NCI-H2029 treated with DMSO at 0.1 percent for 48 hours (cell line): ENCODE data around the gene SPATA32.

Experiments used
- DNase-seq: peaks from one replicate; lab custom pipeline; 2025; lab: John Stamatoyannopoulos, UW

Gene SPATA32

DNA sequence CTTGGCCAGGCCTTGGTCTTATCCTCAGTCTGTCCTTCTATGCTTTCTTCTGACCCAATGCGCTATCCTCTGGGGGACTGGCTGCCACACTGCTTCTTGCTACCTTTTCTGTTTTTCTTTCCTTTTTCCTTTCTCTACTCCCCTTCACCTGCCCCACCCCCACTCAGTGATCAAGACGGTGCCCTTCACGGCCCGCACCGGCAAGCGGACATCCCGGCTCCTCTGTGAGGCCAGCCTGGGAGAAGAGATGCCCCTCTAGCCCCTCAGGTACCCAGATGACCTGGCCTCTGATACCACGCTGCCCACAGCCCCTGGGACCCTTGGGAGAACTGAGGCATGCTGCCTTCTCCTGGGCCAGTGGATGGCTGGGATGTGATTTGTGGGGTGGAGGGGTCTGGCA, 15.6 kb downstream of the SPATA32 start:
- no peak for DNase-seq

DNA sequence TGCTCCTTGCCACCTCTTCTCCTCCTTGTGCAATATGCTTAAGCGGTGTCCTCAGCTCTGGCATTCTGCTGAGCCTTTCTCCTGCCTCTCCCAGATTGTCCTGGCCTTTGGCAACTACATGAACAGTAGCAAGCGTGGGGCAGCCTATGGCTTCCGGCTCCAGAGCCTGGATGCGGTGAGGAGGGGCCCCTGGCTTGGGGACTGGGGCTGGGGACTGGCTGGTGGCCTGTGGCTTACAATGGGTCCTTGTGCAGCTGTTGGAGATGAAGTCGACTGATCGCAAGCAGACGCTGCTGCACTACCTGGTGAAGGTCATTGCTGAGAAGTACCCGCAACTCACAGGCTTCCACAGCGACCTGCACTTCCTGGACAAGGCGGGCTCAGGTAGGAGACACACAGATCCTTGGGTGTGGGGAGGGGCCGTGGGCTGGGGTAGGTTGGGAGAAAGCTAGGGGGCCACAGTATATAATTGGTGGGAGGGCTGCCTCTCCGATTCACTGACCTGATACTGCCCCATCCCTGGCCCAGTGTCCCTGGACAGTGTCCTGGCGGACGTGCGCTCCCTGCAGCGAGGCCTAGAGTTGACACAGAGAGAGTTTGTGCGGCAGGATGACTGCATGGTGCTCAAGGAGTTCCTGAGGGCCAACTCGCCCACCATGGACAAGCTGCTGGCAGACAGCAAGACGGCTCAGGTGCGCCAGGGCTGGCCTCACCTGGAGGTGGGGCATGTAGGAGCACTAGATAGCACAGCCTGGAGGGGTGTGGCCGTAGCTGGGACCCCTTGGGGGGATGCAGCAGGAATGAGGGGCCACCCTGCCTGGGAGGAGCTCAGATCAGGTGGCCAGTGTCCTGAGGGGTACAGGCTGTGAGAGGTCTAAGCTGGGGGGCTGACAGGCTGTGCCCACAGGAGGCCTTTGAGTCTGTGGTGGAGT, 16.9 kb downstream of the SPATA32 start:
- DNase-seq = no peak

GRCh38 chr17:45243750-45244149, 18.1 kb downstream of the SPATA32 start:
- no peak for DNase-seq

- no peak for DNase-seq
Measured at GRCh38 chr17:45242029-45242414, 19.9 kb downstream of the SPATA32 start.

GRCh38 chr17:45241328-45242028, 20.4 kb downstream of the SPATA32 start:
- DNase-seq = no peak

GRCh38 chr17:45240905-45241327, 21.0 kb downstream of the SPATA32 start:
- no peak for DNase-seq

DNA sequence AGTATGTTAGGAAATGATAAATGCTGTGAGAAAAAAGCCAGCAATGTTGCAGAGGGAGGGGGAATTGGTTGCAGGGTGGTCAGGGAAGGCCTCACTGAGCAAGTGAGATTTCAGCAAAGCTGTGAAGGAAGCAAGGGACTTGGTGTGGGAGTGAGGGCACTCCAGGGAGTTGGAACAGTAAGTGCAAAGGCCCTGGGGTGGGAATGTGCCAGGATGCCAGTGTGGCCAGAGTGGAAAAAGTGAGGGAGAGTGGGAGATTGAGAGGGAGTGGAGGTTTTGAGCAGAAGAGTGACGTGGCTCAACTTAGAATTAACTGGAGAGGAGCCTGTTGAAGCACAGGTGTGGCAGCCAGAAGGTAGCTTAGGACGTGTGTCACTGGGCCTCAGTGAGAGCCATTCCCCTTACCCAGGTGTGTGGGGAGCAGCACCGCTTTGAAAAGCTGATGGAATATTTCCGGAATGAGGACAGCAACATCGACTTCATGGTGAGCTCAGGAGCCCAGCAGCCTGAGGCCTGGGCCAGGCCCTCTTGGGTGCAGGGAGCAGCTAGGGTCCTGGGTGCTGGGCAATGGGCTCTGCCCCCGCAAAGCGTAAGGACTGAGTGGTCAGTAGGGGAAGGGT, 23.6 kb downstream of the SPATA32 start:
- no peak for DNase-seq

DNA sequence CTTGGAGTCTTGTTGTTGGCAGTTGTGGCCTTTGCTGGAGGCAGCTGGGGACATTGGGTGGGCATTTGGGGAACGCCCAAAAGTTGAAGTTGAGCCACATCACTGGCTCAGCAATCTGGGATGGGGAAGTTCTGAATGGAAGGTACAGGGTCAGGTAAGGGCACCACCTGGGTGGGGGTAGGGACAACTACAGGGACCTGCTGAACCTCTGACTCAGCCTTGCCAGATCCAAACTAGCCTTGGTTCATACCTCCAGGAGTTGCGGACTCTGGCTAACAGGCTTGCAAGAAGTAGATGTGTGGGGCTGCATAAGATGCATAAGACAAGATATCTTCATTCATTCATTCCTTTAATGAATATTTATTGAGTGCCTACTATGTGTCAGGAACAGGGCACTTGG, 24.2 kb downstream of the SPATA32 start:
- DNase-seq = no peak

DNA sequence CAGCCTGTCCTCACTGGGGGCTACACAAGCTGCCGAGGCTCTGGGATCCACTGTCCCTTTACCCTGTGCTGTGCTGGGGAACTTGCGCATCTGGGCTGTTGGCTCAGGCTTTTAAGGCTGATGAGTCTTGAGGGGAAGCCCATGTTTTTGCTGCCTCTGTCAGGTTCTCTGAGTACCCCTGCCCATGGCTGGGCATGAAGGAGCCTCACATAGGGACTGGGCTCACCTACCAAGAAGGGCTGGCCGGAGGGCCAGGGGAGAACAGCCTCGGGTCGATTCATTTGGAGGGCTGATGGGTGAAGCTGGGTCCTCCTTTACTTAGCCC, 25.6 kb downstream of the SPATA32 start:
- DNase-seq = no peak

GRCh38 chr17:45235416-45236281, 26.2 kb downstream of the SPATA32 start:
- peak; percentile 14 for DNase-seq

DNA sequence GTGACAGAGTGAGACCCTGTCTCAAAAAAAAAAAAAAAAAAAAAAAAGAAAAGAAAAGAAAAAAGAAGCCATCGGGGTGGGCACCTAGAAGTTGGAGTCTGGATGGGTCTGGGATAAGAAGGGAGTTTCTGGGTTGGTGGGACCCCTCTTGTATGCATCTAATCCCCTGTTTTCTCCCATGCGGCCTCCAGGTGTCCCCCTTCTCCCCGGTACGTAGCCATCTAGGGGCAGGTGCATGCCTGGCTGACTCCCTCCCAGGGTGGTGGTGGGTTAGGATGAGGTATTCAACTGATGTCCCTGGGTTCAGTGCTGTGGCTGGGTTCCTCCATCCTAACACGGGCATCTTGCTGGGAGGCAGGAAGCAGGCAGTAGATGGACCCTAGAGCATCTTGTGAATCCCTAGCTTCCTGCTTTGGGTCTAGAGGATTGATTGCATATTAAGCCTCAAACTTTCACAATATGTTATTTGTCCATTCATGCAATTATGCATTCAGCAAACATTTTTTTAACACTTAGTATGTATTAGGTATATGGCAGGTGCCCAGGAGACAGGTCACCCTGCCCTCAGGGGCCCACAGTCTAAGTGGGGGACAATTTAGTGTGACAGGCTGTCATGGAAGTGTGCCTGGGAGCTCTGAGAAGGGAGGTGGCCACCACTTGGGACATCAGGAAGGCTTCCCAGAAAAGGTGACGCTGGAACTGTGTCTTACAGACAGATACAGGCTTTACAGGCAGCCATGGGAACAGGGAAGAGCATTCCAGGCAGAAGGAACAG, 27.1 kb downstream of the SPATA32 start:
- no peak for DNase-seq

- DNase-seq = no peak
Measured at GRCh38 chr17:45233423-45233924, 28.4 kb downstream of the SPATA32 start.

GRCh38 chr17:45232514-45233422, 29.1 kb downstream of the SPATA32 start:
- no peak for DNase-seq

DNA sequence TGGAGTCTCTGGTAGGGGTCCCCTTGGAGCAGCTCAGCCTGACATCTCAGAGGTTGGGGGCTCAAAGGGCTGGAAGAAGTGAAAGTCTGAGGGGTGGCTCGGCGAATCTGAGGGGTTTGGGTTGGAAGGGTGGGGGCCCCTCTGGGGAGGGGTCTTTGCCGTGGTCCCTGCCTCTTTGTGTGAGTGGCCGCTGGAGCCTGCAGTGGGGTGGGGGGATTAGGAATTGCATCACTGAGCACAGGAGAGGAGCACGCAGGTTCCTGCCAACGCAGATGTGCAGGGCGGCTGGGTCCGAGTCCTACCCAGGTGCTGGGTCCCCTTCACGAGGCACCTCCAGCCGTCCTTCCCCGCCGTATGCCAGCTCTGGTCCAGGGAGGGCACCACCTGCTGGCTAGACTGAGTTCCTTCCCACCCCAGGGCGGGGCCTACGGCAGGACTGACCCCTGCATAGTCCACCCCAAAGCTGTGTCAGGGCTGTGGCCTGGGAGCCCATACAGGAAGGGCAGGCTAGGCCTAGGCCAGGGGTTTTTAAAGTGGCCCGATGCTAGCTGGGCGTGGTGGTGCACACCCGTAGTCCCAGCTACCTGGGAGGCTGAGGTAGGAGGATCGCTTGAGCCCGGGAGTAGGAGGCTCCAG, 30.3 kb downstream of the SPATA32 start:
- no peak for DNase-seq

DNA sequence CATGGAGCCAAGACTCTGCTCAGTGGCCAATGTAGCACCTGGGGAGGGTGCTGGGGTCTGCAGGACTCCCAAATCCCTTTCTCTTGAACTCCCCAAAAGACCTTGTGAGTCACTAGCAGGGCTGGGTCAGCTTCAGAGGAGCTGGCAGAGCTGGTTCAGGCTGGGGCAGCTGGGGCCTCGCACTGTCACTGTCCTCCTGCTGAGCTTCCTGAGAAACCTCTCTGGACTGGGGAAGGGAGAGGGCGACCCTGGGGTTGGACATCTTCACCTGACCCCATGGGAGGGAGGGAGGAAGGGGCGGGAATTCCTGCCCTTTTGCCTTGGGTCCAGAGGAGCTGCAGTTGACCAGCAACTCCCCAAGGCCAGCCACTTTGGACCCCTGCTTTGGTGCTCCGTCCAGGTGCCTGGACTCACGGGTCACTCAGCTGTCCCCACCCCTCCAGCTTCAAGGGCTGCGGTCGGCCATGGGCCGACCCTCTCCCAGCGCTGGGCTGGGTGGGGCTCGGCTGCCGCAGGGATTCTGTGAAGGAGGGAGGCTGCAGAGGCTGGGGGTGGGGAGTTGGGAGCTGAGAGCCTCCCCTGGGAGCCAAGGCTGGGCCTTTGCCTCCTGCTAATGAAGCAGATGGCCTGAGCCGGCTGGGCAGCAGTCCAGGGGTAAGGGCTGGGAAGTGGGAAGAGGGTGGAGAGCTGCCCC, 31.0 kb downstream of the SPATA32 start:
- DNase-seq = no peak

GRCh38 chr17:45230410-45230786, 31.5 kb downstream of the SPATA32 start:
- no peak for DNase-seq

GRCh38 chr17:45229681-45230409, 32.0 kb downstream of the SPATA32 start:
- no peak for DNase-seq
